ENCODE results near the gene ERVH48-1.
"Not testable (repeated sequence)": the region's sequence is repeated elsewhere in the genome, so short reads cannot be mapped to it uniquely, and the experiment has no call there.

- not testable (repeated sequence) for TF ChIP-seq CTCF, POLR2A, POLR2AphosphoS5, EP300 (IDR thresholded peaks at IDR 0.05)
These were observed 25.8 kb upstream of the ERVH48-1 start for GRCh38 chr21:42951193-42951592.

Measured in upper lobe of left lung (tissue), 4 donors.